ENCODE data around the gene SS18L1.

GRCh38 chr20:62133864-62134263, 9.7 kb upstream of the SS18L1 start:
- TF ChIP-seq EP300 (IDR thresholded peaks at IDR 0.05) (no peak), CTCF (IDR thresholded peaks at IDR 0.05) (no peak)
